Naive B cell (primary cell): Measurements from ENCODE around the gene MNAT1. TPM values are rescaled to one million over a fixed set of nuclear protein-coding genes. Genes with fewer than 3 reads are reported as not detected.
A peak's percentile ranks its signal among the peaks of the same experiment; 100 is the strongest.
"Not testable (repeated sequence)": the region's sequence is repeated elsewhere in the genome, so short reads cannot be mapped to it uniquely, and the experiment has no call there.

ENCODE experiments used
- ATAC-seq, 2 donors: fragments of 150-1000 bp; cut with Tn5 transposase; 2 replicates each; pipeline ENCODE4 v1.10.0; 2021; ENCODE audit warnings: low read depth in 2 of 2, mild to moderate bottlenecking in 2 of 2, moderate library complexity in 2 of 2
- DNase-seq: peaks from one replicate; pipeline ENCODE4 v3.0.0; 2022
- H3K27ac Mint-ChIP-seq, 6 donors: one replicate each; pipeline ENCODE4 v1.8.0; 2020 to 2022; ENCODE audit warnings: mild to moderate bottlenecking in 6 of 6, mixed read lengths in 6 of 6, moderate library complexity in 5 of 6, inconsistent platforms in 2 of 6
- H3K27me3 Mint-ChIP-seq, 3 donors: one replicate each; pipeline ENCODE4 v1.8.0; 2021 to 2022; ENCODE audit warnings: mixed read lengths in 3 of 3, mild to moderate bottlenecking in 1 of 3
- H3K36me3 Mint-ChIP-seq, 2 donors: one replicate each; pipeline ENCODE4 v1.8.0; 2020 to 2022; ENCODE audit warnings: mixed read lengths in 2 of 2, inconsistent platforms in 1 of 2, mild to moderate bottlenecking in 1 of 2
- H3K4me1 Mint-ChIP-seq, 3 donors: one replicate each; pipeline ENCODE4 v1.8.0; 2020 to 2022; ENCODE audit warnings: mixed read lengths in 3 of 3, inconsistent platforms in 1 of 3, mild to moderate bottlenecking in 1 of 3, moderate library complexity in 1 of 3
- H3K4me3 Mint-ChIP-seq, 8 donors: one replicate each; pipeline ENCODE4 v1.8.0; 2020 to 2022; ENCODE audit warnings: mild to moderate bottlenecking in 8 of 8, mixed read lengths in 8 of 8, moderate library complexity in 8 of 8, inconsistent platforms in 2 of 8
- H3K9me3 Mint-ChIP-seq, 7 donors: one replicate each; pipeline ENCODE4 v1.8.0; 2020 to 2022; ENCODE audit warnings: mixed read lengths in 7 of 7, mild to moderate bottlenecking in 5 of 7, inconsistent platforms in 2 of 7, moderate library complexity in 1 of 7
- polyA plus RNA-seq, 6 donors: library from polyadenylated mRNA; unstranded; fragments of 300-500 nt; fragmentation: Illumina TruSeq; gene quantifications; one replicate each; pipeline ENCODE4 v1.2.3, GENCODE V29; 2021; ENCODE audit warnings: low read depth in 6 of 6

The MNAT1 gene
- polyA plus RNA-seq, 6 donors from 2014 or later = 14.5 to 27.4 (median 22.1) TPM

- Mint-ChIP-seq H3K4me1 (no peaks in the 10 kb centered on the region), H3K9me3 (peaks cover 9 to 44% (median 26%) of the 10 kb centered on the region in 7 donors), H3K36me3 (peaks cover 46 to 60% of the 10 kb centered on the region in 2 donors), H3K27me3 (no peaks in the 10 kb centered on the region), H3K27ac (peak overlapping the region in 1 of 6 donors; percentile 4), H3K4me3 (no peak overlapping the region)
- DNase-seq (no peak), ATAC-seq (no peak)
These were observed 147.7 kb downstream of the MNAT1 start for GRCh38 chr14:60882219-60882618.

DNA sequence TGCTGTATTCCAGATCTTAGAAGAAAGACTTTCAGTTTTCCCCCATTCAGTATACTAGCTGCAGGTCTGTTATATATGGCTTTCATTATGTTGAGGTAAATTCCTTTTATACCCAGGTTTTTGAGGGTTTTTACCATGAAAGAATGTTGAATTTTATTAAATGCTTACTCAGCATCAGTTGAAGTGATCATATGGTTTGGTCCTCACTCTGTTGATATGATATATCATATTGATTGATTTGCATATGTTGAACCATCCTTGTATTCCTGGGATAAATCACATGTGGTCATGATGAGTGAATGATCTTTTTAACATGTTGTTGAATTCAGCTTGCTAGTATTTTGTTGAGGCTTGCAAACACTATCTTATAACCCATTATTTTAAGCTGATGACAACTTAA lies 149.6 kb downstream of the MNAT1 start:
- H3K4me1 Mint-ChIP-seq = no peaks in the 10 kb centered on the region
- H3K27me3 Mint-ChIP-seq = no peaks in the 10 kb centered on the region
- no peak for DNase-seq
- no peak for ATAC-seq
- H3K27ac Mint-ChIP-seq = no peak overlapping the region
- peaks cover 46 to 60% of the 10 kb centered on the region in 2 donors for H3K36me3 Mint-ChIP-seq
- peaks cover 9 to 47% (median 26%) of the 10 kb centered on the region in 7 donors for H3K9me3 Mint-ChIP-seq
- H3K4me3 Mint-ChIP-seq = no peak overlapping the region

GRCh38 chr14:60890636-60891035 lies 156.1 kb downstream of the MNAT1 start:
- peaks cover 0 to 14% (median 3%) of the 10 kb centered on the region in 7 donors for H3K9me3 Mint-ChIP-seq
- peaks cover 0 to 20% (median 15%) of the 10 kb centered on the region in 3 donors for H3K4me1 Mint-ChIP-seq
- not testable (repeated sequence) for H3K4me3 Mint-ChIP-seq, DNase-seq, H3K27ac Mint-ChIP-seq, ATAC-seq, H3K27me3 Mint-ChIP-seq
- H3K36me3 Mint-ChIP-seq = peaks cover 12% of the 10 kb centered on the region in 2 donors

GRCh38 chr14:60893911-60894310 lies 159.3 kb downstream of the MNAT1 start:
- no peaks in the 10 kb centered on the region for H3K27me3 Mint-ChIP-seq
- peak overlapping the region in 1 of 6 donors; percentile 43 for H3K27ac Mint-ChIP-seq
- H3K4me1 Mint-ChIP-seq = peaks cover 0 to 30% (median 18%) of the 10 kb centered on the region in 3 donors
- peak overlapping the region in 1 of 8 donors; percentile 5 for H3K4me3 Mint-ChIP-seq
- no peak for ATAC-seq
- H3K36me3 Mint-ChIP-seq = peaks cover 0 to 5% of the 10 kb centered on the region in 2 donors
- no peak for DNase-seq
- peaks cover 0 to 6% (median 0%) of the 10 kb centered on the region in 7 donors for H3K9me3 Mint-ChIP-seq

DNA sequence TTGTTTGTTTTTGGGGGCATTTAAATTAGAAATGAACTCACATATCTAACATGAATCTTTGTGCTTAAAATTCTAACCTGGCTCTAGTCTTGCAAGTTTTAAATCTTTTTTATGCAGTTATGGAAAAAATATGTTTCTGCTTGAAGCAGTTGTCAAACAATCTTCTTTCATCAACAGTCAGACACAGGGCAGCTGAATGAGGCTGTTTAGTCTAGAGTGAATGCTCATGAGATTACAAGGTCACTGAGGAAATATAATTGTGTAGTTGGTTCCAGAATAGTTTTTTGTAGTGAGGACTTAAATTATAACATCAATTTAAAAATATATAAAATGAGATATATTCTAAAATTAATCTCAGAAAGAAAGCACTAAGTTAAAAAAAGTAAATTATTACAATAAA lies 169.8 kb downstream of the MNAT1 start:
- Mint-ChIP-seq H3K4me1 (peaks cover 8 to 19% (median 10%) of the 10 kb centered on the region in 3 donors), H3K4me3 (no peak overlapping the region), H3K27ac (no peak overlapping the region), H3K36me3 (no peaks in the 10 kb centered on the region), H3K9me3 (peaks cover 0 to 6% (median 0%) of the 10 kb centered on the region in 7 donors), H3K27me3 (no peaks in the 10 kb centered on the region)
- ATAC-seq = no peak
- DNase-seq = no peak

GRCh38 chr14:60905923-60906322 lies 171.4 kb downstream of the MNAT1 start:
- H3K9me3 Mint-ChIP-seq = peaks cover 0 to 6% (median 0%) of the 10 kb centered on the region in 7 donors
- H3K27ac Mint-ChIP-seq = no peak overlapping the region
- DNase-seq (no peak), ATAC-seq (no peak)
- peaks cover 3 to 13% (median 7%) of the 10 kb centered on the region in 3 donors for H3K4me1 Mint-ChIP-seq
- H3K27me3 Mint-ChIP-seq = no peaks in the 10 kb centered on the region
- H3K36me3 Mint-ChIP-seq = no peaks in the 10 kb centered on the region
- H3K4me3 Mint-ChIP-seq = no peak overlapping the region

- Mint-ChIP-seq H3K4me3 (no peak overlapping the region), H3K9me3 (peaks cover 0 to 13% (median 8%) of the 10 kb centered on the region in 7 donors), H3K36me3 (peaks cover 0 to 6% of the 10 kb centered on the region in 2 donors), H3K27me3 (no peaks in the 10 kb centered on the region), H3K27ac (no peak overlapping the region), H3K4me1 (peaks cover 11 to 15% (median 13%) of the 10 kb centered on the region in 3 donors)
- no peak for ATAC-seq
- DNase-seq = no peak
These were observed 181.2 kb downstream of the MNAT1 start for GRCh38 chr14:60915781-60916180.

GRCh38 chr14:60922050-60922449 lies 187.5 kb downstream of the MNAT1 start:
- no peak for ATAC-seq
- no peak for DNase-seq
- H3K27me3 Mint-ChIP-seq = no peaks in the 10 kb centered on the region
- H3K9me3 Mint-ChIP-seq = no peaks in the 10 kb centered on the region
- H3K27ac Mint-ChIP-seq = no peak overlapping the region
- H3K36me3 Mint-ChIP-seq = peaks cover 0 to 6% of the 10 kb centered on the region in 2 donors
- no peak overlapping the region for H3K4me3 Mint-ChIP-seq
- H3K4me1 Mint-ChIP-seq = peaks cover 6 to 11% (median 7%) of the 10 kb centered on the region in 3 donors

DNA sequence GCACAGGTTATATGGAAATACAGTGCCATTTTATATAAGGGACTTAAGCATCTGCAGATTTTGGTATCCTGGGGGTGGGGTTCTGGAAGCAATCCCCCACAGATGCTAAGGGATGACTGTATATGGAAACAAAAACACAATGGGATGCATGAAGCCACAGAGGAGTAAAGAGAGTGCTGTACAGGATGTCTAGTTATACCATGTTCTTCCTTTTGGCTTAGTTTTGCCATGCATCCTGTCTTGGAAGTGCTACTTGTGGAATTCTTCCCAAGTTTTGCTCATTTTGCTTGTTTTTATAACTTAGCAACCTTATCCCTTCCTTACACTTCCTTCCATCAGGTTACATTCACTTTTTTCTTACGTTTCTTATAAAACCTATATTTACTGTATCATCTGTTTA lies 190.7 kb downstream of the MNAT1 start:
- Mint-ChIP-seq H3K27ac (peak overlapping the region in 1 of 6 donors; percentile 53), H3K27me3 (no peaks in the 10 kb centered on the region), H3K4me3 (no peak overlapping the region), H3K4me1 (peaks cover 6 to 9% (median 7%) of the 10 kb centered on the region in 3 donors), H3K36me3 (no peaks in the 10 kb centered on the region), H3K9me3 (no peaks in the 10 kb centered on the region)
- DNase-seq (no peak), ATAC-seq (no peak)

GRCh38 chr14:60926002-60926401 lies 191.4 kb downstream of the MNAT1 start:
- no peaks in the 10 kb centered on the region for H3K36me3 Mint-ChIP-seq
- no peaks in the 10 kb centered on the region for H3K27me3 Mint-ChIP-seq
- DNase-seq = peak; percentile 8
- H3K4me3 Mint-ChIP-seq = peak overlapping the region in 1 of 8 donors; percentile 31
- peak; percentile 85 to 89 for ATAC-seq
- peak overlapping the region in 4 of 6 donors; percentile 6 to 63 (median 34) for H3K27ac Mint-ChIP-seq
- H3K9me3 Mint-ChIP-seq = no peaks in the 10 kb centered on the region
- peaks cover 6 to 13% (median 7%) of the 10 kb centered on the region in 3 donors for H3K4me1 Mint-ChIP-seq

DNA sequence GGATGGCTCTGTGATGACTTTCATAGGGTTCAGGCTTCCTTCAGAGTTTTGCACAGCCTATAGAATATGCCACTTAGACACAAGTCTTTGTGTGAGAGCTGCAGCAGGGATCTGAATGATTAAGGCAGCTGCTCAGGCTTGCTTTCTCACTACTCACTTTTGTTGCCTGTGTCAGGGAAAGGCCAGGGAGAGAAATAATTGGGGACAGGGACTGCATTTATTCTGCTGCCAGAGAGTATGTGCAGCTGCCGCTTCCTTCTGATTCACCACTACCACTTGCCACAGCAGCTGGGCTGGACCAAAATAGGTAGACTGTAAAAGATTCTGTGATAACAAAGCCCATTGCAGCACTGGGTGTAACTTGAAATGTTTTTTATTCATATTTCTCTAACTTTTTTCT lies 196.7 kb downstream of the MNAT1 start:
- Mint-ChIP-seq H3K4me3 (no peak overlapping the region), H3K36me3 (peaks cover 0 to 6% of the 10 kb centered on the region in 2 donors), H3K27ac (no peak overlapping the region), H3K9me3 (peaks cover 0 to 2% (median 0%) of the 10 kb centered on the region in 7 donors), H3K4me1 (peaks cover under 1 to 7% (median 5%) of the 10 kb centered on the region in 3 donors), H3K27me3 (no peaks in the 10 kb centered on the region)
- DNase-seq (no peak), ATAC-seq (no peak)

GRCh38 chr14:60933920-60934655 lies 199.5 kb downstream of the MNAT1 start:
- H3K27me3 Mint-ChIP-seq = no peaks in the 10 kb centered on the region
- H3K9me3 Mint-ChIP-seq = peaks cover 0 to 4% (median 0%) of the 10 kb centered on the region in 7 donors
- DNase-seq (no peak), ATAC-seq (no peak)
- peak overlapping the region in 1 of 6 donors; percentile 90 for H3K27ac Mint-ChIP-seq
- H3K36me3 Mint-ChIP-seq = peaks cover 6 to 8% of the 10 kb centered on the region in 2 donors
- peaks cover 0 to 13% (median 6%) of the 10 kb centered on the region in 3 donors for H3K4me1 Mint-ChIP-seq
- no peak overlapping the region for H3K4me3 Mint-ChIP-seq

GRCh38 chr14:60935319-60935718 lies 200.8 kb downstream of the MNAT1 start:
- peaks cover 0 to 5% (median 0%) of the 10 kb centered on the region in 7 donors for H3K9me3 Mint-ChIP-seq
- no peak overlapping the region for H3K27ac Mint-ChIP-seq
- H3K4me3 Mint-ChIP-seq = no peak overlapping the region
- H3K4me1 Mint-ChIP-seq = peaks cover 0 to 19% (median 8%) of the 10 kb centered on the region in 3 donors
- peaks cover 6 to 13% of the 10 kb centered on the region in 2 donors for H3K36me3 Mint-ChIP-seq
- no peaks in the 10 kb centered on the region for H3K27me3 Mint-ChIP-seq
- DNase-seq (no peak), ATAC-seq (no peak)

DNA sequence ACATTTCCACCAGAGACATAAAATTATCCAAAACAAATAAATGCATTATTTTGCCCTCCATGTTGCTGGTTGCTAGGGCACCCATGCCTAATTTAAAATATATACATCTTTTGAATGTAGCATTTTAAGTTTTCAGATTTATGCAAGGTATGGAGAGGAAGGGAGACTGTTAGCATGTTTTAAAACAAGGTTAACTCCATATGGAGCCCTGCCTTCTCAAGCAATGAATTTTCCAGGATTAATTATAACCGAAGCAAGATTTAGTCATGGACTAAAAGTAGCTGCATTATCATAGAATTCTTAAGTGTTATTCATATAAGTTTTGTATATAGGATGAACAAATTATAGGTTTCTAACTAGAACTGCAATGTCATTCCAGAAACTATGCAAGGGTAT lies 209.1 kb downstream of the MNAT1 start:
- Mint-ChIP-seq H3K27me3 (no peaks in the 10 kb centered on the region), H3K4me1 (peaks cover 0 to 11% (median 4%) of the 10 kb centered on the region in 3 donors), H3K36me3 (peaks cover 11 to 23% of the 10 kb centered on the region in 2 donors), H3K4me3 (no peak overlapping the region), H3K27ac (no peak overlapping the region), H3K9me3 (peaks cover 0 to 2% (median 0%) of the 10 kb centered on the region in 7 donors)
- no peak for DNase-seq
- ATAC-seq = no peak
